Measurements from ENCODE around the gene LZTFL1.

The LZTFL1 gene, protein sequence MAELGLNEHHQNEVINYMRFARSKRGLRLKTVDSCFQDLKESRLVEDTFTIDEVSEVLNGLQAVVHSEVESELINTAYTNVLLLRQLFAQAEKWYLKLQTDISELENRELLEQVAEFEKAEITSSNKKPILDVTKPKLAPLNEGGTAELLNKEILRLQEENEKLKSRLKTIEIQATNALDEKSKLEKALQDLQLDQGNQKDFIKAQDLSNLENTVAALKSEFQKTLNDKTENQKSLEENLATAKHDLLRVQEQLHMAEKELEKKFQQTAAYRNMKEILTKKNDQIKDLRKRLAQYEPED

DNA sequence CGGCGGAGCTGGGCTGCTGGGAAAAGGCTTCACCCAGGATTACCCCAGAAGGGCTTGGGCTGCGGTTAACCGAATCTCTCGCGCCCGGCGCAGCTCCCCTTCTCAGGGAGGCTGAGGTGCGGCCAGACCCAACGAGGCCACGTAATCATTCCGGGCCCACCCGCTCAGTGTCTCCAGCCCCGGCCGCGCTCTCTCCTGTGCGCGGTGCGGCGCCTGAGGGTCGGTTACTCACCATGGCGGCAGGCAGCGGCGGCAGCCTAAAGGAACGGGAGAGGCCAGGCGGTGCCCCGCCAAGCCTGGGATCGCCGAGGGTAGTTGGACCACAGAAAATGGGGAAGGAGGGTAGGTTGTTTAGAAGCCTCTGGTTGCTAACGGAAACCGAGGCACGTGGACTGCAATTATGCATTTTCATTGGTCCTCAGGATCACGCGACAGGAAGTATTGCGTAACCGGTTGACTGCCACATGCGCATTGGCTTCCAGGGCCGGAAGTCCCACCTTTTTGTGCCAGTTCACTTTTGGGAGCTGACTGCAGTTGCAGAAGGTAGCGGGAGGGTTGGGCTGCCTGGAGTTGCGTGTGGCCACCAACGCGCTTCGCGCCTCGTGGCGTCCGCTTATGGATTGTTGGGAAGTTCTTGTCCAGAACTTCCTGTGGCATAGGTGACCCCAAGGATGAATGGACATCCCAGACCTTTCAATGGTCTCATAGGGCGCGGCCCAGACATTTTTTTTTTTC, at the start of gene LZTFL1:
Gene LZTFL1, minus strand, starts transcription at position 363 of the 735 bp plus-strand sequence. Its CDS starts 128 bp downstream, at position 235.
- peaks cover 29% of the 10 kb centered on the region for H3K27me3 ChIP-seq (ENCODE audit: insufficient read depth, low read length)
- peak within 1 kb of the TSS; percentile 94 for H3K4me3 ChIP-seq (ENCODE audit: low read depth, low read length)
- peak within 1 kb of the TSS; percentile 92 for H2AFZ ChIP-seq (ENCODE audit: low read length, unreplicated experiment)
- H3K79me2 ChIP-seq (ENCODE audit: control insufficient read depth, insufficient read depth, low read length, unreplicated experiment), result no peaks in the 10 kb centered on the region
- H3K4me1 ChIP-seq (ENCODE audit: control insufficient read depth, insufficient read depth, low read length, unreplicated experiment), result peaks cover 4% of the 10 kb centered on the region
- peak within 1 kb of the TSS; percentile 51; the same call in 1 of the 2 replicates for H3K27ac ChIP-seq (ENCODE audit: low read depth, low read length)
- no peaks in the 10 kb centered on the region for H3K36me3 ChIP-seq (ENCODE audit: insufficient read depth, low read length)

DNA sequence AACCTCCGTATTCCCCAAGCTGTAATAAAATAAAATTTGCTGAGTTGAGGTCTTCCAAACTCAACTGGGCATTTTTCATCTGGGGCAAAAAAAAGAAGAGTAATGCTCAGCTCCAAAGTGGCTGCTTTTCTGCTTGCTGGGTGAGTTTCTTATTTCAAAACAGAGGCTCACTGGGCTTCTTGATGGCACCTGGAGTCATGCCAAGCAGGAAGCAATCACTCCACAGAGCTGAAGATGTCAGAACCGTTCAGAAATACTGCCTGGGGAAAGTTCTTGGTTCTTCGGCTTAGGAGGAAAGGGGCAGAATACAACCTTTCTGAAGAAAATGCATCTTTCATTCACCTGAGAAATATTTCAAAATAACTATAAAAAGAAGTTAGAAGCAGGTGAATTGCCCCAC, 48.5 kb upstream of the LZTFL1 start:
- Histone ChIP-seq H2AFZ (ENCODE audit: low read length, unreplicated experiment) (no peak overlapping the region), H3K36me3 (ENCODE audit: insufficient read depth, low read length) (no peaks in the 10 kb centered on the region), H3K27me3 (ENCODE audit: insufficient read depth, low read length) (peaks cover 40% of the 10 kb centered on the region), H3K4me1 (ENCODE audit: control insufficient read depth, insufficient read depth, low read length, unreplicated experiment) (peaks cover 4% of the 10 kb centered on the region), H3K4me3 (ENCODE audit: low read depth, low read length) (no peak overlapping the region), H3K79me2 (ENCODE audit: control insufficient read depth, insufficient read depth, low read length, unreplicated experiment) (no peaks in the 10 kb centered on the region), H3K27ac (ENCODE audit: low read depth, low read length) (no peak overlapping the region)

DNA sequence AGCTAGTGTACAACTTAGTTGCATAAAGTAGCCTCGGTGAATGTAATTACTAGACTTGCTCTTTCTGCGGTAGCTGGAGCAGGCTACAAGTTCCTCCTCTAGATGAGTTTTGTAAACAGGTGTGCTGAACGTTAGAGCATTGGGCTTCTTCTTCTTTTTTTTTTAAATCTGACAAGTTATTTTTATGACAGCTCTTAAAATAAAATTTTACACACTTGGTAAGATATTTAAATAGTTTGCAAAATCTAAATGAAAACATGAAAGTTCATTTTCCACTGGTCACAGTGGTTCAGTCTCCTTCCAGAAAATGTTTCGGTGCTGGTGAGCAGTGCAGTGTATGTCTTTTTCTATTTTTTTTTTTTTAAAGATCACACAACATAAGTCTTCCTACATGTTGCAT, 47.4 kb upstream of the LZTFL1 start:
- Histone ChIP-seq H3K4me3 (ENCODE audit: low read depth, low read length) (no peak overlapping the region), H3K27ac (ENCODE audit: low read depth, low read length) (no peak overlapping the region), H3K27me3 (ENCODE audit: insufficient read depth, low read length) (peaks cover 41% of the 10 kb centered on the region), H3K79me2 (ENCODE audit: control insufficient read depth, insufficient read depth, low read length, unreplicated experiment) (no peaks in the 10 kb centered on the region), H3K4me1 (ENCODE audit: control insufficient read depth, insufficient read depth, low read length, unreplicated experiment) (peaks cover 4% of the 10 kb centered on the region), H3K36me3 (ENCODE audit: insufficient read depth, low read length) (no peaks in the 10 kb centered on the region), H2AFZ (ENCODE audit: low read length, unreplicated experiment) (no peak overlapping the region)

DNA sequence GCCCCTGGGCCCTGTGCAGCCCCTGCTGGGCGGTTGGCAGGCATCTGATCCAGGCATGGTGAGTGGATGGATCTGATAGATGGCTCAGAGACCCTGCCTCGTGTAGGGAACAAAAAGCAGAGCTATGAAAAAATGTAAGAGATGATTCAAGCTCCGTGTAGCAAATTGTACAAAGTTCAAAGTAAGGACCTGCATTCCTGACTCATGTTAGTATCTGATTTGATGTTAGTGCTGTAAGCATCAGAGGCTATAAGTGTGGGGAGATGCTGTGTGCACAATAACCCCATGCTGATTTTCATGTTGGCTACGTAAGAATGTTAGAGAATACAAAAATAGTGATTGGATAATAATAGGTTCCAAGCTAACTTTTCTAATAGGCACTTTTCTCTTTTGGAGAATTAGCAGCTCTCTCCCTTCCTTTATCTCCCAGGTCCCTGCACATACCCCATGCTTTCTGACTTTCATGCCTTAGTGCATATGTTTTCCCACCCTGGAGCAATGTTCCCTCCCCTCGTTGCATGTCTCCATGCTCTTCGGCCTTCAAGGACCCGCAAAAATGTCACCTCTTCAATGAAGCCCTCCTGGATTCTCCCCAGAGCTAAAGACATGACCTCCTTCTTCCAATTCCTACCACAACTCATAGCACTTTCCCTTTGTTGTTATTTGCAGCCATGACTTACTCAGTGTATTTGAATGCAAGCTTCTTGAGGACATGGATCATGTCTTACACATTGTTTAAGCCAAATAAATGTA, 46.0 kb upstream of the LZTFL1 start:
- Histone ChIP-seq H3K27me3 (ENCODE audit: insufficient read depth, low read length) (peaks cover 54% of the 10 kb centered on the region), H3K4me3 (ENCODE audit: low read depth, low read length) (no peak overlapping the region), H3K36me3 (ENCODE audit: insufficient read depth, low read length) (no peaks in the 10 kb centered on the region), H3K27ac (ENCODE audit: low read depth, low read length) (no peak overlapping the region), H3K4me1 (ENCODE audit: control insufficient read depth, insufficient read depth, low read length, unreplicated experiment) (peaks cover 4% of the 10 kb centered on the region), H2AFZ (ENCODE audit: low read length, unreplicated experiment) (no peak overlapping the region), H3K79me2 (ENCODE audit: control insufficient read depth, insufficient read depth, low read length, unreplicated experiment) (no peaks in the 10 kb centered on the region)

DNA sequence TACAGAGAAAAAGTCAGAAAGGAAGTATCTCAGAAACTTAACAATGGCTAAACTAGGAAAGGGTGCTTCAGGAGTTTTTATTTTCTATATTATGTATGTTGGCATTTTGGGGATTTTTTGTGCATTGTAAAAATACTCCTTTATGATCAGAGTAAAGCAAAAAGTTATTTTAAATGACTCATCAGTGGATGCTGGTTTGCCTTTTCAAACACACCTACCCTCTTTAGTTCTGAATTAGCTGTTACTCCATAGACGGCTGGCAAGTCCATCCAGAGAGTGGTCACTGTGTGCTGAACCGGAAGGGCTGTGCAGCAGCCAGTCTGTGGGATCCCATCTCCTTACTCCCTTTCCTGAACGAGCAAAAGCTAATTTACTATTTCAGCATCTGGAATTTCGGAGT, 45.4 kb upstream of the LZTFL1 start:
- Histone ChIP-seq H3K36me3 (ENCODE audit: insufficient read depth, low read length) (no peaks in the 10 kb centered on the region), H3K4me3 (ENCODE audit: low read depth, low read length) (no peak overlapping the region), H3K79me2 (ENCODE audit: control insufficient read depth, insufficient read depth, low read length, unreplicated experiment) (no peaks in the 10 kb centered on the region), H2AFZ (ENCODE audit: low read length, unreplicated experiment) (no peak overlapping the region), H3K27ac (ENCODE audit: low read depth, low read length) (no peak overlapping the region), H3K4me1 (ENCODE audit: control insufficient read depth, insufficient read depth, low read length, unreplicated experiment) (peaks cover 4% of the 10 kb centered on the region), H3K27me3 (ENCODE audit: insufficient read depth, low read length) (peaks cover 52% of the 10 kb centered on the region)

DNA sequence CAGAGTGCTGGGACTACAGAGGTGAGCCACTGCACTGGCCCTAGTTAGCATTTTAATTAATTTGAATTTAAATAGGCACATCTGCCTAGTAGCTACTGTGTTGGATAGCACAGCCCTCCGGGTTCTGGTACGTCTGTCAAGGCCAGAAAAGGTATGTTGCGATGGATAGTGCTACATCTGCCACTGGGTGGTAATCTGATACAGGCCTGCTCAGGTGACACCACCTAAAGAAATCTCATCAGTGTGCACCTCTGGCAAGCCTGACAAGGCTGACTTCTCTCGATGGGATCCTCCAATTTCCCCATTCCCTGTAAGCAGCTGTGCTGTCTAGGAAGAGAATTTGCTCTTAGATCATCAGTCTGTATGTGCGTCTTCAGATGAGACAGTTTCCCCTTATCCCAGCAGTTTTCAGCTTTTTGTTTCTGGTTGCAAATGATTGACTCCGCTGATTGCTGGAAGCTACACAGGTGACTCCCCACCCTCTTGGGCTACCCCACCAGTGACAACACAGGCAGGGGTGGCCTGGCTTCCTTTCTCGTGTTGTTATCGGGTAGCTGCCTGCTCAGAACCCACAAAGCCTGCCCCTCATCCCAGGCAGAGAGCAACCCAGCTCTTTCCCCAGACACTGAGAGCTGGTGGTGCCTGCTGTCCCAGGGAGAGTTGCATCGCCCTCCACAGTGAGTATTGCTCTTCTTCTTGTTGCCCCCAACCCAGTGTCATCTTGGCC, 44.2 kb upstream of the LZTFL1 start, which contains the start of gene CCR9:
Gene CCR9, plus strand, starts transcription at position 565 of the 727 bp plus-strand sequence. CDS start 8,391 bp downstream, outside the sequence.
- no peaks in the 10 kb centered on the region for H3K79me2 ChIP-seq (ENCODE audit: control insufficient read depth, insufficient read depth, low read length, unreplicated experiment)
- H2AFZ ChIP-seq (ENCODE audit: low read length, unreplicated experiment), result no peak within 1 kb of the TSS
- H3K27ac ChIP-seq (ENCODE audit: low read depth, low read length), result no peak within 1 kb of the TSS
- H3K4me1 ChIP-seq (ENCODE audit: control insufficient read depth, insufficient read depth, low read length, unreplicated experiment), result peaks cover 4% of the 10 kb centered on the region
- peaks cover 53% of the 10 kb centered on the region for H3K27me3 ChIP-seq (ENCODE audit: insufficient read depth, low read length)
- H3K36me3 ChIP-seq (ENCODE audit: insufficient read depth, low read length), result no peaks in the 10 kb centered on the region
- H3K4me3 ChIP-seq (ENCODE audit: low read depth, low read length), result no peak within 1 kb of the TSS

DNA sequence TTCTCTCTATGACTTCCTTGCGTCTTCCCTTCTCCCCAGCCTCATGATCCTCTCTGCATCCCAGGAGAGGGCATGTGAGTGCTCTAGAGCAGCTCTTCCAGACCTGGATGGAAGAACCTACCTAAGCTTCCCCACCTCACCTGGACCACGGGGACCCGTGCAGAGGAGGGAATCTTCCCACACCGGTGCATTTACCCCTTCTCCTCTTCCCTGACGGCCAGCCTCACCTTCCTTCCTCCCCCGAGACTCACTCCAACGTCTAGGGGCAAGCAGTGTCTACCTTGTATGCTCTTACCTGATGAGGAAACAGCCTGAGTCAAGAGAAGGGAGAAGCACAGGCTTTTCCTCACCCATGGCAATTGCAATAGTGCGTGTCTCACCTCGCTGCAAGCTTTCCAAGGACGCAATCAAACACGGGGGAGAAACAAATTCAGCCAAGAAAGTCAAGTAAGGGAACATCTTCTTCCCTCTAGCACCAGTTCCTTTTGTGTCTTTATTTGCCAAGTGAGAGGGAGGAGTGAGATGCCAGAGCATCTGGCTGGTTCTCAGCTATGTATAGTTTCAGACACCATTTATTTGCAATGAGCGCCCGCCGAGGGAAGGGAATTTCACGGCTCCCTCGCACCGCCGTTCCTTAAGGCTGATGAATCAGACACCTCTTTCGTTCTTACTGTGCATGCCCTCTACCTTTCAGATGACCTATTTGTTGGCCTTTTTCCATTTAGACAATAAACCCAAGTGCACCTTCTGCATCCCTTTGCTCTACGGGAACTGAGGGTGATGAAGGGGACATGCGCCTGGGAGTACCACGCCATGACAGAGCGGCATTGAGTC, 42.7 kb upstream of the LZTFL1 start:
- no peak overlapping the region for H3K4me3 ChIP-seq (ENCODE audit: low read depth, low read length)
- H2AFZ ChIP-seq (ENCODE audit: low read length, unreplicated experiment), result no peak overlapping the region
- H3K4me1 ChIP-seq (ENCODE audit: control insufficient read depth, insufficient read depth, low read length, unreplicated experiment), result no peaks in the 10 kb centered on the region
- H3K79me2 ChIP-seq (ENCODE audit: control insufficient read depth, insufficient read depth, low read length, unreplicated experiment), result no peaks in the 10 kb centered on the region
- peaks cover 45% of the 10 kb centered on the region for H3K27me3 ChIP-seq (ENCODE audit: insufficient read depth, low read length)
- no peaks in the 10 kb centered on the region for H3K36me3 ChIP-seq (ENCODE audit: insufficient read depth, low read length)
- no peak overlapping the region for H3K27ac ChIP-seq (ENCODE audit: low read depth, low read length)

DNA sequence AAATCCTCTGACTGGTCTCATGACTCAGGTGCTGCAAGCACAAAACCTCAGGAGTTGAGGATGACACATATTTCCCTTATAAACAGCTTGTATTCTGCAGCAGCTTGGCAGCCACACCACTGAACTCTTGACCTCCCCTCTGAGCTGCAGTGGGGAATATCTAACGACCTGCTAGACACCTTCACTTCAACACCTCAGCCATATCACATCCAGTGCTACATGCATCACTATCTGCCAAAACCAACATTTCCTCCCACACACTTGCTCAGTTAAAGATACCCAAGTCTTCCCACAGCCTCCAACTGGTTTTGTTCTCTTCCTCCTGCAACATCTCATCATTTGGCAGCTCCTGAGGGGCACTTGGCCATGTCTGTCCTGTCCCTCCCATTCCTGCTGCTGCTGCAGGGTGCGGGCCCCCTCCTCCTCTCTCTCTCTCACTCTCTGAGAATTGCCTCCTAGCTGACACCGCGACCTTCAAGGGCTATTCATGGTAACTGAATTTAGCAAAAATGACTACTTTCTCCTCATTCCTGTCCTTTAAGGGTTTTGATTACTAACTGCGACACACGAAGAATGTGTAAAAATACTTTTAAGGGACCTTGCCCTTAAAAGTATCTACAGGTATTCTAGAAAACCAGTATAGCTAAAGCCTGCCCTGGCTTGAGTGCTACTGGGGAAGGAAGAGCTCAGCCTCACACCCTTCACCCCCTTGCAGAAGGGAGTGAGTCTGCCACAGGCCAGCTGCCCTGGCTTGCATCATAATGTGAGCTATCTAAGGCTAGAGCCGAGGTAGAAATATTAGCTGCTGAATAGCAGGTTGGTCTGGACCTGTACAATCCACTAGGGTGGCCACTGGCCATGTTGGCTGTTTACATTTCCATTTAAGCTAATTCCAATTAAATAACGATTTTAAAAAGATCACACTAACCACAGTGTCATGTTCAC, 39.4 kb upstream of the LZTFL1 start:
- H3K79me2 ChIP-seq (ENCODE audit: control insufficient read depth, insufficient read depth, low read length, unreplicated experiment), result no peaks in the 10 kb centered on the region
- no peak overlapping the region for H3K4me3 ChIP-seq (ENCODE audit: low read depth, low read length)
- H3K27me3 ChIP-seq (ENCODE audit: insufficient read depth, low read length), result peaks cover 63% of the 10 kb centered on the region
- no peaks in the 10 kb centered on the region for H3K36me3 ChIP-seq (ENCODE audit: insufficient read depth, low read length)
- H3K27ac ChIP-seq (ENCODE audit: low read depth, low read length), result no peak overlapping the region
- no peaks in the 10 kb centered on the region for H3K4me1 ChIP-seq (ENCODE audit: control insufficient read depth, insufficient read depth, low read length, unreplicated experiment)
- no peak overlapping the region for H2AFZ ChIP-seq (ENCODE audit: low read length, unreplicated experiment)

DNA sequence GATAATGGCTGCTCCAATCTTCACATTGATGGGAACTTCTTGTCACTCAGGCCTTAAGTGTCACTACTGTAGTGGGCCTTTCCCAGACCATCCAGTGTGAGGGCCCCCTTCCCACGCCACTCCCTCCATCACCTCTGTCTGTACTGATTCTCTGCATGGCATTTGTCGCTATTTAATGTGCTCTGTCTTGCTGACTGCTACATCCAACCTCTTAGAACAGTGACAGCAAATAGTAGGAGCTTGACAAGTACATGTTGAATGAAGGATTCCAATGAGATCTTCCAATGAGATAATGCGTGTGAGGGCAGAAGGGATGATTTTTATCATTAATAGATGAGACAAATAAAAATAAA, 38.8 kb upstream of the LZTFL1 start:
- no peak overlapping the region for H2AFZ ChIP-seq (ENCODE audit: low read length, unreplicated experiment)
- no peaks in the 10 kb centered on the region for H3K4me1 ChIP-seq (ENCODE audit: control insufficient read depth, insufficient read depth, low read length, unreplicated experiment)
- no peaks in the 10 kb centered on the region for H3K36me3 ChIP-seq (ENCODE audit: insufficient read depth, low read length)
- H3K79me2 ChIP-seq (ENCODE audit: control insufficient read depth, insufficient read depth, low read length, unreplicated experiment), result no peaks in the 10 kb centered on the region
- H3K27me3 ChIP-seq (ENCODE audit: insufficient read depth, low read length), result peaks cover 63% of the 10 kb centered on the region
- no peak overlapping the region for H3K4me3 ChIP-seq (ENCODE audit: low read depth, low read length)
- H3K27ac ChIP-seq (ENCODE audit: low read depth, low read length), result no peak overlapping the region

All from ACC112 (cell line).